Measurements from ENCODE around the gene ZNF496.

Gene ZNF496

DNA sequence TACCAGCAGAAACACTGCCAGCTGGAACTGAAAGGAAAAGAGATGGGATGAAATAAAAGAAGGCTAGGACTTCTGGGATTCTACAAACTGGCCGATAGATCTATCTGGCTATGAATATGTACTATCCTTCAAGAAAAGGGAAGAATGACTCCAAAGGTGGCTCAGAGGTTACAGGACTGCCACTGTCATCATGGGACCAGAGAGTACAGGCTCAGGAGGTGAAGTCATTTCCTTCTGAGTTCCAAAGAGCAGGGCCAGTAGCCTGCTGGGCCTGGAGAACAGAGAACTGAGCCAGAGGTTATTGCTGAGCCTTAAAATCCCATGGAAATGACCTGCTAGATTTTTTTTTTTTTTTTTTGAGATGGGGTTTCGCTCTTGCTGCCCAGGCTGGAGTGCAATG lies 27.6 kb downstream of the ZNF496 start:
- TF ChIP-seq CTCF (IDR thresholded peaks at IDR 0.05): no peak

- TF ChIP-seq CTCF (IDR thresholded peaks at IDR 0.05): no peak
Observed at GRCh38 chr1:247303216-247303615, 28.5 kb downstream of the ZNF496 start.

DNA sequence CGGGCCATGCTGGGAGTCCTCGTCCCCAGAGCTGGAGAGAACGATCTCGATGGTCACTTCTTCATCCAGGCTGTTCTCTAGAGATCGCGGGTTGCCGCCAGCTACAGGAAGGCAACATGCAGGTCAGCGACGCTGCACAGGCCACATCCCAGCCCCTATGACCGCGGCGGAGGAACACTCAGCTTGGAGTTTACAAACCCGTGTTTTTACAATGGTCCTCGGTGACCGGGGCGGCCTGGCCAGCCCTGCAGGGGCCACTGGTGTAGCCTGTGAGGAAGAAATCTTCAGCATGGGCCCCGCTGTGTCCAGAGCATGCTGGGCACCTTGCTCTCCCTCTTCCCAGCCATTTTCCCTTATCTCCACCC lies 30.5 kb downstream of the ZNF496 start:
- TF ChIP-seq CTCF (IDR thresholded peaks at IDR 0.05): no peak

GRCh38 chr1:247300491-247301175 lies 31.0 kb downstream of the ZNF496 start:
- no peak for TF ChIP-seq CTCF (IDR thresholded peaks at IDR 0.05)

DNA sequence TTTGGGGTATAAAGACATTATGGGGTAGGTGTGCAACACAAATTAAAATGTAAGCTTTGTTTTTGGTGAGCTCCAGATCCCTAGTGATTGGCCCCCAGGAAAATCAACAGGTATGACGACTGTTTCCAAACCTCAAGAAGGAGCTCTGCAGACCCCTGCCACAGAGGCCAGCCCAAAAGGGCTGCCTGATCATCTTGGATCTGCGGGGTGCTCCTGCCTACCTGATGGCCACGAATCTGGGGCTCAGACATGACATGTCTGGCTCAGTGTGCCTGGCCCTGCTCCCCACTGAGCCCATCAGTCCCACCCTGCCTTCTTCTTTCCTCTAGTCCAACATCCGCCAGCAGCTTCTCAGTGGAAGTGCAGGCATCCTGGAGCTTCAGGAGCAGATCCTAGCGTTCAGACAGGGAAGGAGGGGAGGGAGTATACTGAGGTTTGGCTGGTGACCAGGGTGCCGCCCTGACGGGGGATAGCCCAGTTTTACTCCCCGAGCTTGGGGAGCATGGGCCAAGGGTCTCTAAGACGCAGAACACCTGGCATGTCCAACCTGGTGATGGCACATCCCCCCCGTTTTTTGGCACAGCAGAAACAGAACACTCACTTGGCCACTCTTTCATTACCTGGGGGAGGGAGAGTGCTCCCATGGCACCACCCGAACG lies 31.8 kb downstream of the ZNF496 start:
- TF ChIP-seq CTCF (IDR thresholded peaks at IDR 0.05): no peak

DNA sequence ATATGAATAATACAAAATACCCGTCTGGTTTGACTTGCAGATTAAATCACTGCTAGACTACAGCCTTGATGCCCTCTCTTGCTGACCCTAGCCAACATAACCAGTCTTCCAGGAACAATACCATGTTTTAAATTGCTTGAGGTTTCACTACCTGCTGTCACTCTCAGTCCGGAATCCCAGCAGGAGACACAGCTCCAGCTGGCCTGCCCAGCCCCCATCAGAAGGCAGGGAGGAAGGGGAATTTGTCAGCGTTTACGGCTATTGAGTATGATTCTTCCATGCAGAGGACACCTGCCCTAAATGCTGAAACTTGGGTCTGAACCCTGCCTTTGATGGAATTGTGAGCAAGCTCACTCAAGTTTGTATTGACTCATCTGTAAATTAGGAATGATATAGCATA lies 33.0 kb downstream of the ZNF496 start:
- TF ChIP-seq CTCF (IDR thresholded peaks at IDR 0.05): no peak

DNA sequence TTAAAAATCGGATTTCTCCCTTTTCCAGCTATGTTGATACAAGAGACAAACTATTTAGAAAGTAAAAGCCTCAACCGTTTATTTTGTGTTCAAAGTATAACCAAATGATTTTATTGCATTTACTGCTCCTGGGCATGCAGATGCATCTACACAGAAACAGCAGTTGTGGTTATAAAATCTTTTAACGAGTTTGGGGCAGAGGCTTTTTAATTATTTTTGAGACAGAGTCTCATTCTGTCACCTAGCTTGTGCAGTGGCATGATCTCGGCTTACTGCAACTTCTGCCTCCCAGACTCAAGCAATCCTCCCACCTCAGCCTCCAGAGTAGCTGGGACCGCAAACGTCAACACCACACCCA lies 33.6 kb downstream of the ZNF496 start:
- no peak for TF ChIP-seq CTCF (IDR thresholded peaks at IDR 0.05)

Measured in LNCAP (cell line).